Sigmoid colon (tissue), 4 donors: ENCODE measurements around the gene THRB.

Experiments
- CTCF ChIP-seq, 4 experiments: fragments of 450-650 bp in 3 of 4; fragments of 200-600 bp in 1 of 4; IDR thresholded peaks; one replicate each; pipeline ENCODE4 v1.5.1; 2016 to 2019; ENCODE audit warnings: antibody characterized with exemption in 4 of 4, mild to moderate bottlenecking in 3 of 4, moderate library complexity in 2 of 4
- POLR2AphosphoS5 ChIP-seq, 4 donors: sonication (generic); formaldehyde crosslinking; IDR thresholded peaks; one replicate each; pipeline ENCODE4 v1.6.1; 2017; ENCODE audit warnings: antibody characterized with exemption in 4 of 4

GRCh38 chr3:24067483-24067882 is 427.2 kb downstream of the THRB start:
- TF ChIP-seq CTCF (IDR thresholded peaks at IDR 0.05) (no peak), POLR2AphosphoS5 (IDR thresholded peaks at IDR 0.05) (no peak)
